ENCODE measurements around the gene ACAP2. TPM values are rescaled to one million over a fixed set of nuclear protein-coding genes. Genes with fewer than 3 reads are reported as not detected.
"Not testable (repeated sequence)": the region's sequence is repeated elsewhere in the genome, so short reads cannot be mapped to it uniquely, and the experiment has no call there.

Gene ACAP2
- total RNA-seq, 1 experiment from 2014 or later: 42.9 TPM

DNA sequence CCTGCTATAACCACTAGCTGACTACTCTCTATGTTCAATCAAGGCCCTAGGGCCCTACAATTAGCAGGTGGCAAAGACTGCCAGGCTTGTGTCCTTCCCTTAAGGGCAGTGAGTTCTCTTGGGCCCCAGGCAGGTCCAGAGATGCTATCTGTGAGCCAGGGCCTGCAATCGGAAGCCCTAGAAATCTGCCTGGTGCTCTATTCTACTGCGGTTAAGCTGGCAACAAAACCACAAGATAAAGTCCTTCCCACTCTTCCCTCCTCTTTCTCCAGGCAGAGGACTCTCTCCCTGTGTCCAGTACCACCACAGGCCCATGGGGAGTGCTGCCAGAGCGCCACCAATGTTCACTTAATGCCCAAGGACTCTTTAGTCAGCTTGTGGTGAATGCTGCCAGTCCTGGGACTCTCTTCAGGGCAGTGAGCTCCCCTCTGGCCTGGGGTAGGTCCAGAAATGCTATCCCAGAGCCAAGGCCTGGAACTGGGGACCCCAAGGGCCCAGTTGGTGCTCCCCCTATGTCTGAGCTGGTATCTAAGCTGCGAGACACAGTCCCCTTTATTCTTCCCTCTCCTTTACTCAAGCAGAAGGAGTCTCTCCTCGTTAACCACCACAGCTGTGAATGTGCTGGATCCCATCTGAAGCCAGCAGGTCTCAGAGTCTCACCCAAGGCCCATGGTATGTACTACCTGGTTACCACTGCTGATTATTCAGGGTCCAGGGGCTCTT, 206.6 kb downstream of the ACAP2 start:
- peaks cover 12% of the 10 kb centered on the region for H3K36me3 Mint-ChIP-seq (ENCODE audit: insufficient read depth, unreplicated experiment)
- H3K4me1 Mint-ChIP-seq (ENCODE audit: low read depth, unreplicated experiment): no peaks in the 10 kb centered on the region
- DNase-seq: peak in 1 of 2 experiments; percentile 9
- TF ChIP-seq, protein P1, sequence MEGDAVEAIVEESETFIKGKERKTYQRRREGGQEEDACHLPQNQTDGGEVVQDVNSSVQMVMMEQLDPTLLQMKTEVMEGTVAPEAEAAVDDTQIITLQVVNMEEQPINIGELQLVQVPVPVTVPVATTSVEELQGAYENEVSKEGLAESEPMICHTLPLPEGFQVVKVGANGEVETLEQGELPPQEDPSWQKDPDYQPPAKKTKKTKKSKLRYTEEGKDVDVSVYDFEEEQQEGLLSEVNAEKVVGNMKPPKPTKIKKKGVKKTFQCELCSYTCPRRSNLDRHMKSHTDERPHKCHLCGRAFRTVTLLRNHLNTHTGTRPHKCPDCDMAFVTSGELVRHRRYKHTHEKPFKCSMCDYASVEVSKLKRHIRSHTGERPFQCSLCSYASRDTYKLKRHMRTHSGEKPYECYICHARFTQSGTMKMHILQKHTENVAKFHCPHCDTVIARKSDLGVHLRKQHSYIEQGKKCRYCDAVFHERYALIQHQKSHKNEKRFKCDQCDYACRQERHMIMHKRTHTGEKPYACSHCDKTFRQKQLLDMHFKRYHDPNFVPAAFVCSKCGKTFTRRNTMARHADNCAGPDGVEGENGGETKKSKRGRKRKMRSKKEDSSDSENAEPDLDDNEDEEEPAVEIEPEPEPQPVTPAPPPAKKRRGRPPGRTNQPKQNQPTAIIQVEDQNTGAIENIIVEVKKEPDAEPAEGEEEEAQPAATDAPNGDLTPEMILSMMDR (IDR thresholded peaks at IDR 0.05; ENCODE audit: insufficient read depth in 1 of 2, low read depth in 1 of 2, low read length in 1 of 2, severe bottlenecking in 1 of 2, unreplicated experiment in 1 of 2): no peak
- H3K9me3 Mint-ChIP-seq (ENCODE audit: unreplicated experiment): peaks cover 19% of the 10 kb centered on the region
- H3K4me3 Mint-ChIP-seq (ENCODE audit: unreplicated experiment): no peak overlapping the region
- H3K27ac Mint-ChIP-seq (ENCODE audit: unreplicated experiment): no peak overlapping the region
- CTCF ChIA-PET: no interaction called here
- POLR2A ChIA-PET: no interaction called here
- intact Hi-C loops (cut with micrococcal nuclease; ENCODE audit: unreplicated experiment): no loop called here
- no peaks in the 10 kb centered on the region for H3K36me3 ChIP-seq (ENCODE audit: control insufficient read depth, insufficient read depth, low read length)
- H3K9me3 ChIP-seq: no peaks in the 10 kb centered on the region
- H3K4me3 ChIP-seq (ENCODE audit: low read depth, low read length): no peak overlapping the region
- BruUV-seq (replicated peaks): no TSS peak
- H3K4me1 ChIP-seq: no peaks in the 10 kb centered on the region
- H3K27me3 ChIP-seq (replicated peaks; ENCODE audit: control insufficient read depth, insufficient read depth, low read length): no peaks in the 10 kb centered on the region
- H3K27me3 Mint-ChIP-seq (ENCODE audit: insufficient read depth, unreplicated experiment): no peaks in the 10 kb centered on the region

DNA sequence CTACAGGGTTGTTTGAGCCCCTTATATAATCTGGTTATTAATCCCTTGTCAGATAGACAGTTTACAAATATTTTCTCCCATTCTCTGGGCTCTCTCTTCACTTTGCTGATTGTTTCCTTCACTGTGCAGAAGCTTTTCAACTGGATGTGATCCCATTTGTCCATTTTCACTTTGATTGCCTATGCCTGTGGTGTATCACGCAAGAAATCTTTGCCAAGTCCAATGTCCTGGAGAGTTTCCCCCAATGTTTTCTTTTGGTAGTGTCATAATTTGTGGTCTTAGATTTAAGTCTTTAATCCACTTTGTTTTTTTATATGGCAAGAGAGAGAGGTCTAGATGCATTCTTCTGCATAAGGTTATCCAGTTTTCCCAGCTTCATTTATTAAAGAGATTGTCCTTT, 212.6 kb downstream of the ACAP2 start:
- Histone ChIP-seq H3K27me3 (replicated peaks; ENCODE audit: control insufficient read depth, insufficient read depth, low read length) (no peaks in the 10 kb centered on the region), H3K4me3 (ENCODE audit: low read depth, low read length) (no peak overlapping the region), H3K9me3 (no peaks in the 10 kb centered on the region), H3K36me3 (ENCODE audit: control insufficient read depth, insufficient read depth, low read length) (no peaks in the 10 kb centered on the region), H3K4me1 (no peaks in the 10 kb centered on the region)
- DNase-seq: no peak
- intact Hi-C loops (cut with micrococcal nuclease; ENCODE audit: unreplicated experiment): no loop called here
- Mint-ChIP-seq H3K9me3 (ENCODE audit: unreplicated experiment) (peaks cover 17% of the 10 kb centered on the region), H3K27ac (ENCODE audit: unreplicated experiment) (no peak overlapping the region), H3K27me3 (ENCODE audit: insufficient read depth, unreplicated experiment) (no peaks in the 10 kb centered on the region), H3K36me3 (ENCODE audit: insufficient read depth, unreplicated experiment) (peaks cover 6% of the 10 kb centered on the region), H3K4me1 (ENCODE audit: low read depth, unreplicated experiment) (peaks cover 10% of the 10 kb centered on the region), H3K4me3 (ENCODE audit: unreplicated experiment) (no peak overlapping the region)
- TF ChIP-seq, protein P1 (IDR thresholded peaks at IDR 0.05; ENCODE audit: insufficient read depth in 1 of 2, low read depth in 1 of 2, low read length in 1 of 2, severe bottlenecking in 1 of 2, unreplicated experiment in 1 of 2): no peak
- POLR2A ChIA-PET: no interaction called here
- BruUV-seq (replicated peaks): no TSS peak
- CTCF ChIA-PET: no interaction called here

DNA sequence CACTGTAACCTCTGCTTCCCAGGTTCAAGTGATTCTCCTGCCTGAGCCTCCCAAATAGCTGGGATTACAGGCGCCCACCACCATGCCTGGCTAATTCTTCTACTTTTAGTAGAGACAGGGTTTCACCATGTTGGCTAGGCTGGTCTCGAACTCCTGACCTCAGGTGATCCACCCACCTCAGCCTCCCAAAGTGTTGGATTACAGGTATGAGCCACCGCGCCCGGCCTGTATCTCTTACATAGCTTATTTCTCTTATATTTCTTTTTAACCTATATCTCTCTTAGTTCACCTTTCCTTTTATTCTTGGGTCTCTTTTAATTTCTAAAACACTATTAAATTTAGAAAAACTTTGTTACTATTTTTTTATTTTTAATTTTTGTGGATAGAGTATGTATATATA, 213.9 kb downstream of the ACAP2 start:
- DNase-seq; BruUV-seq (replicated peaks): not testable (repeated sequence)

More for the DNA sequence above, 213.9 kb downstream of the ACAP2 start:
- CTCF ChIA-PET; H3K36me3 Mint-ChIP-seq (ENCODE audit: insufficient read depth, unreplicated experiment); H3K27me3 Mint-ChIP-seq (ENCODE audit: insufficient read depth, unreplicated experiment); H3K4me1 ChIP-seq; H3K9me3 Mint-ChIP-seq (ENCODE audit: unreplicated experiment); intact Hi-C loops (cut with micrococcal nuclease; ENCODE audit: unreplicated experiment); H3K9me3 ChIP-seq; H3K27ac Mint-ChIP-seq (ENCODE audit: unreplicated experiment); POLR2A ChIA-PET; H3K4me3 Mint-ChIP-seq (ENCODE audit: unreplicated experiment); H3K4me3 ChIP-seq (ENCODE audit: low read depth, low read length); H3K27me3 ChIP-seq (replicated peaks; ENCODE audit: control insufficient read depth, insufficient read depth, low read length); H3K36me3 ChIP-seq (ENCODE audit: control insufficient read depth, insufficient read depth, low read length): not testable (repeated sequence)
- peaks cover 10% of the 10 kb centered on the region for H3K4me1 Mint-ChIP-seq (ENCODE audit: low read depth, unreplicated experiment)

All from Caco-2 (cell line).